T1000 (cell line): Measurements from ENCODE around the gene ATF6.

Source experiments
- DNase-seq: peaks from one replicate; lab custom pipeline; 2025; ENCODE audit warnings: mixed read lengths; lab: John Stamatoyannopoulos, UW

Gene ATF6

DNA sequence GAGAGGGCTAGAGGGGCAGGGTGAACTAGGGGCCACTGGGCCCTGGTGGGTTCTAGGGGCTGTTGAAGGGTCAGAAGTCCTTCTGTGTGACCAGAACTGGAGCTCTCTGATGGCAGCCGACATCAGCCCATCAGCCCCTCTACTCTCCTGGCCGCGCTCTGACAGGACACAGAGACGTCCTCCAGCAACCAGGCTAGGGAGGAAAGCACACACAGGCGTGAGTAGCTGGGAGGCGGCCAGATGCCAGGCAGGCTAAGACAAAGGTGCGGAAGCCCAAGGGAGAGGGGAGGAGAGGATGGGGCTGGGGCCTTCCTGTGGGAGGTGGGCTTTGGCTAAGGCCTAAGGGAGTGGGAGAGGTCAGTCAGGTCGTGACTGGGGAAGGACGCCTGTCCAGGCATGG lies 206.7 kb downstream of the ATF6 start:
- no peak for DNase-seq

DNA sequence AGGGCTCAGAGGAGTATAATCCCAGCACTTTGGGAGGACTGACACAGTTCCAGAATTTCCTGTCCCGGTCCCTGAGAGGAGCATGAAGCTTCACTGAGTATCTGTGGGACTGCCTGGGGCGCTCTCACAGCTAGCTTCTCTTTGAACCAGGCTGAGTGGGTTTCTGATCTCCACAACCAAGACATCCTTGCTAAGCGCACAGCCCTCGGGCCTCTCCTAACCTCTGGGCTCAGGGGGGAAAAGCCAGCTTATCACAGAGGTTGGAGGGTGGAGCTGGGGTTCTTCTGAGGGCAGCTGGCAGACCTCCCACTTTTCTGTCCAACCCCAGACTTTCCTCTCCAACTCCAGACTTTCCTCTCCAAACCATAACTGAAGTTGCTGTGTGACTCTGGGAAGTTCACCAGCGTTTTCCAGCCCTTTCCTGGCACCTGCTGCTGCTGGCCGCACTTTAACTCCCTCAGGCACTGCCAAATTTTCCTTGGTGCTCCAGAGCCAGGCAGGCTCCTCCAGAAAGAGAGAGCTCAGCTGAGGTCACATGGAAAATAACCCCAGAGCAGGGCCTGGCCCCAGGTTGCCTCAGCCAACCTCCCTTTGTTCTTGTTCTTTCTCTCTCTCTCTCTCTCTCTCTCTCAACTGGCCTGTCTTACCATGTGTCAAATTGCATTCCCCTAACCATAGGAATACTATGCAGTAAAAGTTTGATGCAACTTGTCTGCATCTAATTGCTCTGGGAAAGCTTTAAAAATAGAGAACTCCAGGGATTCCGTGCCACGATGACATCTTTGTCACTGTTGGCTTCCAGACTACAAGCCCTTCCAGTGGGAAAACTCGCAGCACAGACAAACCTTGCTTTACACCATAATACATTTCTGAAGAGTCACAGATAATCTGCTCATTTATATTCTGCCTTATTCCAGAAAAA lies 208.1 kb downstream of the ATF6 start:
- DNase-seq, result no peak

DNA sequence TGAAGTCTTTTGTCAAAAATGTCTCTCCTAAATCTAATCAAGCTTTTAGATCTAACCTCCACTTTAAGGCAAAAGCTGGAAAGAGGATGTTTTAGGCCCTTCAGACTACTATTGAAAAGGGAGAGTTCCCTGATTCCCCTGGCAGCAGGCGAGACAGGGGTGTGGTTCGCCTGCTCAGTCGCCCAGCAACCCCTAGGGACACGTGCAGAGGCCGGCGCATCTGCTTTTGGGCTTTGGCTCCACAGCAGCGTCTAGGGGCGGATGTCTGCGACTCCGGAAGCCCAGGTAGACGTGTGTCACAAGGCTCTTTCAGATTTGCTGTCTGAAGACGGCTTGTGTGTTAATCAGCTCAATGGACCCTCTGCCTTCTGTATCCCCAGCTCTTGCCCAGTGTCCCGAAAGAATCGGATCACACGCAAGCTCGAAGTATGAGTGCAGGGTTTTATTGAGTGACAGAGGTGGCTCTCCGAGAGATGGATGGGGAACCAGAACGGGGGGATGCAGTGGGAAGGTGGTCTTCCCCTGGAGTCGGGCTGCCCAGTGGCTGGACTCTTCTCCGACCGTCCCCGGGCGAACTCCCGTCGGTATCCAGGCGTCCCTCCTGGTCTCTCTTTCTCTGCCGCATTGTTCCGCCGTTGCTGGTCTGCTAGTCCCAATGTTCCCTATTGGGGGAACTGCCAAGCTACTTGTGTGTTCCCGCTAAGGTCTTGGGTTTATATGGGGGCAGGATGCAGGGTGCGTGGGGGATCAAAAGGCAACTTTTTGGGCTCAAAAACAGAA lies 212.1 kb downstream of the ATF6 start:
- no peak for DNase-seq

DNA sequence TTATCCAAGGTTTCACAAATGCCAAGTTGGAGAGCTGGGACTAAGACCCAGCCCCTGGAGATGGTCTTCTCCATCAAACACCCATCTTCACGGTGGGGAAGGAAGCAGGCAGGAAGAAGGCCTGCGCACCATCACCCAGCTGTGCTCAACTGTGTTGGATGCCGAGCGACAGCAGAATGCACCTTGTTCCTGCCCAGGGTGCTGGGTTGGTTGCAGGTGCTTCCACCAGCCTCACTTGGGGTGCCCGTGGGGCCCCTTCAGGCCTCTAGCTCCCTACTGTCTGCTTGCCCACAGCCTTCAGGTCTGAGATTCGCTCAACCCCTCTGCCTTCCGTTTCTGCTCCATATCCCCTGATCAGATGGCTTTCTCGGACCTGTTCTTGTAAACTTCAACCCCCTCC lies 215.0 kb downstream of the ATF6 start:
- DNase-seq, result no peak

GRCh38 chr1:161981735-161982506 lies 215.8 kb downstream of the ATF6 start:
- DNase-seq, result no peak

GRCh38 chr1:161982507-161982895 lies 216.4 kb downstream of the ATF6 start:
- DNase-seq, result no peak

DNA sequence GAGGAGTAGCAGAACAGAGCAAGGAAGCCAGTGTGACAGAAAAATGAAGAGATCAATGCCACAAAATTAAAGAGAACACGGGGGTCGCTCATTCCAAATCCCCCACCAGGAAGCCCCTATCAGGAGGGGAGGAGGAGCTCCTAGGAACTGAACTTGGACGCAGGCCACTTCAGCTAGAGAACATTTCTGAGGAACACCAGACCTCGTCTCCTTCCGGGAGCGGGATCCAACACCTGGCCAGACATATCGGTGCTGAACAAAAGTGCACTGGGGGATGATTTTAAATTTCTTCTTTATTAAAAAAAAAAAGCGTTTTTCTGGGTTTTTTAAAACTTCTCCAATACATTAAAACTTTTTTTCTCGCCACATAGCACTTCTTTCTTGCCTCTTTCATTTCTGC lies 216.8 kb downstream of the ATF6 start:
- no peak for DNase-seq

- DNase-seq, result no peak
These were observed 217.6 kb downstream of the ATF6 start for GRCh38 chr1:161983725-161984124.

GRCh38 chr1:161985301-161985822 lies 219.2 kb downstream of the ATF6 start:
- no peak for DNase-seq

DNA sequence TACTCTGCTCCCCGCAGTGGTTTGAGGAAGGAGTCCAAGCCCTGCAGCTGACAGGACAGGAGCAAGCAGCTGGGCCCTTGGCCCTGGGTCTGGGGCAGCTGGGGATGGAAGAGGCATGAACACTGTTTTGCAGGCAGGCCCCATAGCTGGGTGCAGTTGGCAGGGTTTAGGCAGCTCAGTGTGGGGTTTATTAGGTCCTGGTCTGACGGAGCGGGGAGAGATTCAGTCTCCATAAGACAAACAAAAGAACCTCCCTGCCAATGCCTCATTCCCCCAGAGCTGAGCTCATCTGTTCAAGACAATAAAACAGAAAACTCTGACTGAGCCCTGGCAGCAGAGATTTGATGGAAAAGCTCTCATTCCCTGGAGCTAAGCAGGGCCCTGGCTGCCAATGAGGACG lies 220.2 kb downstream of the ATF6 start:
- DNase-seq, result no peak

GRCh38 chr1:161987303-161987702 lies 221.2 kb downstream of the ATF6 start:
- DNase-seq, result no peak

- no peak for DNase-seq
These were observed 221.8 kb downstream of the ATF6 start for GRCh38 chr1:161987872-161988271.

DNA sequence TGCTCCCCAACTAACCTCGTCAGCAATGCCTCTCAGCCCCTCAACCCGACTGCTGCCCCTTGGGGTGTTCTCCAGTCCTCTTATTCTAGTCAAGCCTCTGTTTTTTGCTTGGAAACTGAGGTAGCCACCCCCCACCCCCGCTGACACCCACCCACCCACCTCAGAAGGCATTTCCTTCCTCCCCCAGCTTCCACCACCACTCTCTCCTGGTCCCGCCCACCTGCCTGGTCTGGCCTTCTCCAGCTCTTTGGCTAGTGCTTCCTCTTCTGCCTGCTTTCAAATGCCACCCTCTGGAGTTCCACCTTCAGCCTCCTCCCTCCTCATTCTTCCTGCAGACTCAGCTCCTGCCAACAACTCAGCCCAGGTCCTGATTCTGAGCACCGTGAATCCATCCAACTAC lies 222.3 kb downstream of the ATF6 start:
- no peak for DNase-seq

DNA sequence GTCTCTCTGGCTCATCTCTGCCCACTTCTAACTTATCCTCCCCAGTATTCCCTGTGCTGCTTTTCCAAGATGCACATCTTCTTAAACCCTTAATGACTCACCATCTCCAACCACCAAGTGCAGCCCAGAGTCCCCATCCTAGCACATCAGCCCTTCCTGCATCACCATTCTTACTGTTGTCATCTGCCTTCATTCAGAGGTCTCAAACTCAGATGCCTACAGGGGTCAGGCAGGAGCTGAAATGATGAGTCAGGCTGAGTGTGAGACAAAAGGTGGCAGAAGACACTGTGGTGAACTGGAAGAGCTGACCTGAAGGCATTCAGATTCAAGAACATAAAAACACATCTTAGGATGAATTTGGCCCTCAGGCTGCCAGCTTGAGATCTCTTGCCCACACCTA lies 223.0 kb downstream of the ATF6 start:
- DNase-seq, result no peak

DNA sequence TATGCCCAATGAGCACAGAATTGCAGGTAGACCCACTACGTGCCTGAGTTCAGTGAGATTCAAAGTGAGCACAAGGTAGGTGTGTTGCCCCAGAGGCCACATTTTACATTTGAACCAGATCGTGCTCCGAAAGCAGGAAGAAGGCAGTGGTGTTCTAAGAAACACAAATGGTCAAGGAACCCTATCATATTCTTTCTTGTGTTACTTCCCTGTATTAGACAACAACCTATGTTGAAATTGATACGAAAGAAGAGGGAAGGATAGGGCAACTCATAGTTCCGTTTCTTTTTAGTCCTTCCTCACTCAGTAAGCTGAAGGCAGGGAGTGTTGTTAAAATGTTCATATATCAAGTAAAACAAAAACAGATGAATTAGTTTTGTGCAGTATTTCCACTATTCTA lies 223.7 kb downstream of the ATF6 start:
- DNase-seq, result no peak

DNA sequence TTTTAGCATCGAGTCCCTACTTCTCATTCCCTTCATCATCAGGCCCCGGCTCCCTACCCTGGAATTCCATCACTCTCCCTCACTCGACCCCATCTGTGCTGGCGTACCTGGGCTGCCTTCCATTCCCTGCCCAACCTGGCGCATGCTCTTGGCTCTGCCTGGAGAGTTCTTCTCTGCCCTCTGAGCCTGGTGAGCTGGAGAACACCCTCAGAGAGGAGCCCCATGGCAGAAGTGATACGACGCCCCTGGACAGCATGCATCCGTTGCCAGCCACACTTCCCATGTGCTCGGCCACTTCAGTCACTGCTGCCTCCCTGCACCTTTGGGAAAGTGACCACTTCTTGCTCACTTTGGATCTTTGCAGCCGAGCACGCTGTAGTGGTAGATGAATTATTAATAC lies 227.5 kb downstream of the ATF6 start:
- DNase-seq, result no peak

- no peak for DNase-seq
These were observed 228.1 kb downstream of the ATF6 start for GRCh38 chr1:161994175-161994668.

DNA sequence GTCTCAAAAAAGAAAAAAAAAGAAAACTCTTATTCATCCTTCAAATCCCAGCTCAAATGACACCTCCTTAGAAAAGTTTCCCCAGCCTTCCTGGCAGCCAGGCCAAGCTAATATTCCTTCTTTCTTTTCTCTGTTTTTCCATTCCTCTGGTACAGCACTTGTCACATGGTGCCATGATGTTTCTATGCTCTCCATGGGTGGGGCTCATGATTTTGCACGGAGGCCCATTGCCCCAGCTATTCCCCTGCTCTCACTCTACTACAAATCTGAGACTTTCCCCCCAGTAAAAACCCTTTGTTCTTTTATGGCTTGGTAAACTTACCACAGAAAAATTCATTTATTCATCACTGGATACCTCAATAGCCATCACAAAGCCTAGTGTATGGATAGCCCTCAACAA lies 231.0 kb downstream of the ATF6 start:
- DNase-seq, result no peak

- DNase-seq, result peak; percentile 36
These were observed 232.7 kb downstream of the ATF6 start for GRCh38 chr1:161998811-161999210.

- no peak for DNase-seq
These were observed 233.4 kb downstream of the ATF6 start for GRCh38 chr1:161999301-162000052.

- DNase-seq, result no peak
These were observed 233.9 kb downstream of the ATF6 start for GRCh38 chr1:162000053-162000420.
